DND-41 (cell line): ENCODE measurements around the gene SERINC2.
A peak's percentile ranks its signal among the peaks of the same experiment; 100 is the strongest.
"Not testable (repeated sequence)": the region's sequence is repeated elsewhere in the genome, so short reads cannot be mapped to it uniquely, and the experiment has no call there.

Source experiments
- ATAC-seq: fragments of 200-7000 bp; cut with Tn5 transposase; 3 replicates; pipeline ENCODE4 v1.9.1; 2021; ENCODE audit warnings: low read depth; ENCODE audit not compliant: insufficient read depth
- DNase-seq: peaks from one replicate; pipeline ENCODE4 v3.0.0-alpha.2; 2020
- H2AFZ ChIP-seq: 2 replicates; pipeline ENCODE4 v1.6.0; 2012; ENCODE audit warnings: low read depth, low read length
- H3K27ac ChIP-seq: 2 replicates; pipeline ENCODE4 v1.5.1; 2012; ENCODE audit warnings: low read length, inconsistent platforms
- H3K27me3 ChIP-seq: fragments of 200-600 bp; sonication (generic); 2 replicates; pipeline ENCODE4 v1.6.0; 2012; ENCODE audit warnings: low read length, mild to moderate bottlenecking, inconsistent platforms; ENCODE audit not compliant: insufficient read depth, poor library complexity
- H3K36me3 ChIP-seq: 2 replicates; pipeline ENCODE4 v1.5.1; 2012; ENCODE audit warnings: low read length, inconsistent platforms; ENCODE audit not compliant: insufficient read depth
- H3K4me1 ChIP-seq: 2 replicates; pipeline ENCODE4 v1.5.1; 2012; ENCODE audit warnings: mild to moderate bottlenecking, low read length; ENCODE audit not compliant: insufficient read depth
- H3K4me2 ChIP-seq: 2 replicates; pipeline ENCODE4 v1.6.0; 2012; ENCODE audit warnings: mild to moderate bottlenecking, moderate library complexity, low read length, inconsistent platforms; ENCODE audit not compliant: insufficient read depth
- H3K4me3 ChIP-seq, 2 experiments: fragments of 200-600 bp in 1 of 2; shearing (Covaris generic) in 1 of 2; 2 replicates each; pipeline ENCODE4 v1.5.1; 2012 to 2016; ENCODE audit warnings: inconsistent platforms in 2 of 2, low read length in 2 of 2, mild to moderate bottlenecking in 2 of 2, low read depth in 1 of 2, moderate library complexity in 1 of 2
- H3K79me2 ChIP-seq: 2 replicates; pipeline ENCODE4 v1.6.0; 2012; ENCODE audit warnings: low read length, inconsistent platforms; ENCODE audit not compliant: insufficient read depth
- H3K9ac ChIP-seq: 2 replicates; pipeline ENCODE4 v1.6.0; 2012; ENCODE audit warnings: low read depth, mild to moderate bottlenecking, inconsistent platforms, low read length, moderate library complexity
- H3K9me3 ChIP-seq: 2 replicates; pipeline ENCODE4 v1.5.1; 2012; ENCODE audit warnings: low read length, moderate library complexity, mild to moderate bottlenecking, inconsistent platforms; ENCODE audit not compliant: insufficient read depth, severe bottlenecking
- H4K20me1 ChIP-seq: 2 replicates; pipeline ENCODE4 v1.6.0; 2012; ENCODE audit warnings: low read length; ENCODE audit not compliant: insufficient read depth
- EZH2 ChIP-seq: IDR thresholded peaks from 3 replicates; pipeline ENCODE4 v1.6.1; 2012; ENCODE audit warnings: borderline replicate concordance, low read depth, mild to moderate bottlenecking, moderate library complexity, low read length, inconsistent platforms; ENCODE audit not compliant: severe bottlenecking
- TF ChIP-seq, protein P1 (sequence below): IDR thresholded peaks from 2 replicates; pipeline ENCODE4 v1.5.1; 2012; ENCODE audit warnings: borderline replicate concordance, low read length, moderate library complexity, mild to moderate bottlenecking; ENCODE audit not compliant: poor library complexity, severe bottlenecking; ENCODE audit errors: extremely low read depth

The SERINC2 gene

DNA sequence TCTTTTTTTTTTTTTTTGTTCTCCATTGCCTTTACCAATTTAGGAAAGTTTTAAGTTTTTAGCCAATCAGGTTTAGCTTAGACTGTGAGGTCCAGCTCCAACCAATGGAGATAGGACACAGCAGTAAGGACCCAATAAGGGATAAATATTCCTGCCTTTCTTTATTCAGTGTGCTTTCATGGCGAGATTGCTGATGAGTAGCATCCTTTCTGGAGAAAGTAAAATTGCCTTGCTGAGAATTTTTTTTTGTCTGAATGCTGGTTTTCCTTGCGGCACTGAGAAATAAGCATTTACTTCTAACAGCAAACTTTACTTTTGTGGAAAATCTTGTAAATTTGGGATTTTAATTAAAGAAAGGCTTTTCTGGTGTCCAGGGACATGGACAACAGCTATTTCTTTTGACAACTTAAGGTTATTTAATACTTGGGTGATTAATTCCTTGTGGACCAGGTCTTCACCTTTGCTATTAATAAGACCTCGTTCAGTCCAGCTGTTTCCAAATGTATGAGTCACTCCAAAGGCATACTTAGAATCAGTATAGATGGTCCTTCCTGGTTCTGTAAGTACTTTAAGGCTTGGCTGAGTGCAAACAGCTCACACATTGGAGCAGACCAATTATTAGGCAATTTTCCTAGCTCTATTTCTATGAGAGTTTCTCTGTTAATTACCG, 54.1 kb downstream of the SERINC2 start:
- no peak for DNase-seq
- ATAC-seq = no peak
- Histone ChIP-seq H3K79me2 (no peaks in the 10 kb centered on the region), H4K20me1 (no peaks in the 10 kb centered on the region), H3K9me3 (peaks cover 39% of the 10 kb centered on the region), H3K9ac (no peak overlapping the region), H3K27ac (no peak overlapping the region), H3K27me3 (no peaks in the 10 kb centered on the region), H3K4me1 (peaks cover 15% of the 10 kb centered on the region), H3K36me3 (no peaks in the 10 kb centered on the region), H3K4me3 (no peak overlapping the region), H3K4me2 (no peak overlapping the region), H2AFZ (no peak overlapping the region)
- TF ChIP-seq EZH2 = no peak
- TF ChIP-seq, protein P1, sequence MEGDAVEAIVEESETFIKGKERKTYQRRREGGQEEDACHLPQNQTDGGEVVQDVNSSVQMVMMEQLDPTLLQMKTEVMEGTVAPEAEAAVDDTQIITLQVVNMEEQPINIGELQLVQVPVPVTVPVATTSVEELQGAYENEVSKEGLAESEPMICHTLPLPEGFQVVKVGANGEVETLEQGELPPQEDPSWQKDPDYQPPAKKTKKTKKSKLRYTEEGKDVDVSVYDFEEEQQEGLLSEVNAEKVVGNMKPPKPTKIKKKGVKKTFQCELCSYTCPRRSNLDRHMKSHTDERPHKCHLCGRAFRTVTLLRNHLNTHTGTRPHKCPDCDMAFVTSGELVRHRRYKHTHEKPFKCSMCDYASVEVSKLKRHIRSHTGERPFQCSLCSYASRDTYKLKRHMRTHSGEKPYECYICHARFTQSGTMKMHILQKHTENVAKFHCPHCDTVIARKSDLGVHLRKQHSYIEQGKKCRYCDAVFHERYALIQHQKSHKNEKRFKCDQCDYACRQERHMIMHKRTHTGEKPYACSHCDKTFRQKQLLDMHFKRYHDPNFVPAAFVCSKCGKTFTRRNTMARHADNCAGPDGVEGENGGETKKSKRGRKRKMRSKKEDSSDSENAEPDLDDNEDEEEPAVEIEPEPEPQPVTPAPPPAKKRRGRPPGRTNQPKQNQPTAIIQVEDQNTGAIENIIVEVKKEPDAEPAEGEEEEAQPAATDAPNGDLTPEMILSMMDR = no peak

DNA sequence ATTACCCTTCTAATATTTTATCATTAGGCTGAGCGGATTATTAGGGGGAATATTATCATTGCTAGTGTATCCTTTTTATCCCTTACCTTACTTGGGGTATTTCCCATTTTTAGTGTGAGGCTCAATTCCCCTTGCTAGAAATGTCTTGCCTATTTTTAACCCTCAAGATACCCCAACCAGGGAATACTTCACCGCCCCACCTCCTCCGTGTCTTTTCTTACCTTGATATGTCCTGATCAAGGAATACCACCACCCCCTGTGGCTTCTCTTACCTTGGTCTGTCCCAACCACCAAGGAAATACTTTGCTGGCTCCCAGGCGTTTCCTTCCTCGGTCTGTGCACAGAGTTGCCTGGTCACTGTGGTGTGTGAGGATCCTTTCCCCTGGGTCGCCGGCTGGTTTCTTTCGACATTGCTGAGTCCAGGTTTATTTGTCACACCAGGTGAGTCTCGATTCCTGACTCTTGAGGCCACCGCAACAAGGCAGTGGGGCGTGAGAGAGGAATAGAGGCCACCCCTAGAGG, 57.8 kb downstream of the SERINC2 start:
- Histone ChIP-seq H3K4me3 (no peak overlapping the region), H3K27ac (peak overlapping the region; percentile 62), H2AFZ (no peak overlapping the region), H3K9me3 (peaks cover 20% of the 10 kb centered on the region), H3K36me3 (no peaks in the 10 kb centered on the region), H4K20me1 (no peaks in the 10 kb centered on the region), H3K27me3 (no peaks in the 10 kb centered on the region), H3K79me2 (no peaks in the 10 kb centered on the region), H3K4me1 (peaks cover 27% of the 10 kb centered on the region), H3K9ac (no peak overlapping the region), H3K4me2 (no peak overlapping the region)
- DNase-seq (no peak), ATAC-seq (no peak)
- TF ChIP-seq, protein P1 = no peak
- TF ChIP-seq EZH2 = no peak

DNA sequence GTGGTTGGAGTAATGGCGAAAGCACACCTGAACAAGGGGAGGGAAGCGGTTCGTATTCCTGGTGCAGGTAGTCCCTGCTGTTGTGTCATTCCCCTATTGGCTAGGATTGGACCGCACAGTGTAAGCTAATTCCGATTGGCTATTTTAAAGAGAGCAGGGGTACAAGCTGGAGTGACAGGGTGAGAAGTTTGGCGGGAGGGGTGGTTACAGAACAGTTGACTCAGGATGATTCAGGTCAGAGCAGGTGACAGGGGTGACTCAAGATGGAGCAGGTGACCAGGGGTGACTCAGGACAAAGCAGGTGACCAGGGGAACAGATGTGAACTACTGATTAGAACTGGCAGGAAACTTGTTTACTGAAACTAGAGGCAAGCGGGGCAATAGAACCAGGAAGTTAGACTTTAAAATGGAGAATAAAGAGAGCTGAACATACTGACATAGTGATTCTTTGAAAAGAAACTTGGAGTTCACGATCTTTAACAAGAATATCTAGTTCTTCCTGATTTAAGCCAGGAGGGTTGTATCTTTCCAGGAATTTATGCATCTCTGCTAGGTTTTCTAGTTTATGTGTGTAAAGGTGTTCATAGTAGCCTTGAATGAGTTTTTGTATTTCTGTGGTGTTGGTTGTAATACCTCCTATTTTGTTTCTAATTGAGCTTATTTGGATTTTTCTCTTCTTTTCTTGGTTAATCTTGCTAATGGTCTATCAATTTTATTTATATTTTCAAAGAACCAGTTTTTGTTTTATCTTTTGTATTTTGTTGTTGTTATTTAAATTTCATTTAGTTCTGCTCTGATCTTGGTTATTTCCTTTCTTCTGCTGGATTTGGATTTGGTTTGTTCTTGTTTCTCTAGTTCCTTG, 58.7 kb downstream of the SERINC2 start:
- H3K9ac ChIP-seq, H3K4me3 ChIP-seq, H4K20me1 ChIP-seq, H3K79me2 ChIP-seq, H3K4me2 ChIP-seq, ATAC-seq, H3K27me3 ChIP-seq, DNase-seq, H3K36me3 ChIP-seq: not testable (repeated sequence)
- Histone ChIP-seq H3K4me1 (peaks cover 35% of the 10 kb centered on the region), H2AFZ (0 out of 2 replicates have a peak overlapping the region, but pooled peaks have one; percentile 49), H3K27ac (peak overlapping the region; percentile 62), H3K9me3 (peaks cover 13% of the 10 kb centered on the region)

DNA sequence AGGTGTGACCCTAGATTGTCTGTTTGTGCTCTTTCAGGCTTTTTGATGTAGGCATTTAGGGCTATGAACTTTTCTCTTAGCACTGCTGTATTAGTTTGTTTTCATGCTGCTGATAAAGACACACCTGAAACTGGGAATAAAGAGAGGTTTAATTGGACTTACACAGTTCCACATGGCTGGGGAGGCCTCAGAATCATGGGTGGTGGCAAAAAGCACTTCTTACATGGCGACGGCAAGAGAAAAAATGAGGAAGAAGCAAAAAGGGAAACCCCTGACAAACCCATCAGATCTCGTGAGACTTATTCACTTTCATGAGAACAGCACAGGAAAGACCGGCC, 59.3 kb downstream of the SERINC2 start:
- not testable (repeated sequence) for ATAC-seq

DNA sequence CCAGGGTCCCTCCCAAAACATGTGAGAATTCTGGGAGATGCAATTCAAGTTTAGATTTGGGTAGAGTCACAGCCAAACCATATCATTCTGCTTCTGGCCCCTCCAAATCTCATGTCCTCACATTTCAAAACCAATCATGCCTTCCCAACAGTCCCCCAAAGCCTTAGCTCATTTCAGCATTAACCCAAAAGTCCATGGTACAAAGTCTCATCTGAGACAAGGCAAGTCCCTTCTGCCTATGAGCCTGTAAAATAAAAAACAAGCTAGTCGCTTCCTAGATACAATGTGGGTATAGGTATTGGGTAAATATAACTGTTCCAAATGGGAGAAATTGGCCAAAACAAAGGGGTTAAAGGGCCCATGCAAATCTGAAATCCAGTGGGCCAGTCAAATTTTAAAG, 59.7 kb downstream of the SERINC2 start:
- peaks cover 45% of the 10 kb centered on the region for H3K4me1 ChIP-seq
- not testable (repeated sequence) for ATAC-seq, H3K4me3 ChIP-seq, H3K79me2 ChIP-seq, H2AFZ ChIP-seq, H3K9ac ChIP-seq, H3K9me3 ChIP-seq, DNase-seq, H3K27me3 ChIP-seq, H3K36me3 ChIP-seq, H4K20me1 ChIP-seq, H3K4me2 ChIP-seq
- H3K27ac ChIP-seq = peak overlapping the region; percentile 53

More for the DNA sequence above, 59.3 kb downstream of the SERINC2 start:
- not testable (repeated sequence) for H3K9me3 ChIP-seq, H3K4me3 ChIP-seq, H4K20me1 ChIP-seq, H3K79me2 ChIP-seq, DNase-seq, H3K4me2 ChIP-seq, H3K36me3 ChIP-seq, H3K27me3 ChIP-seq, H2AFZ ChIP-seq, H3K9ac ChIP-seq
- Histone ChIP-seq H3K27ac (peak overlapping the region; percentile 53), H3K4me1 (peaks cover 41% of the 10 kb centered on the region)

DNA sequence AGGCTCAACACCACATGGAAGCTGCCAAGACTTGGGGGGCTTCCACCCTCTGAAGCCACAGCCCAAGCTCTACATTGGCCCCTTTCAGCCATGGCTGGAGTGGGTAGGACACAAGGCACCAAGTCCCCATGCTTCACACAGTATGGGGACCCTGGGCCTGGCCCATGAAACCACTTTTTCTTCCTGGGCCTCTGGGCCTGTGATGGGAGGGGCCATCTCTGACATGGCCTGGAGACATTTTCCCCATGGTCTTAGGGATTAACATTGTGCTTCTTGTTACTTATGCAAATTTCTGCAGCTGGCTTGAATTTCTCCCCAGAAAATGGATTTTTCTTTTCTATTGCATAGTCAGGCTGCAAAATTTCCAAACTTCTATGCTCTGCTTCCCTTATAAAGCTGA, 60.5 kb downstream of the SERINC2 start:
- not testable (repeated sequence) for H3K4me2 ChIP-seq, ATAC-seq, H3K9ac ChIP-seq, H2AFZ ChIP-seq, DNase-seq, H3K36me3 ChIP-seq, H3K27me3 ChIP-seq, H3K4me3 ChIP-seq, H3K9me3 ChIP-seq, H4K20me1 ChIP-seq, H3K79me2 ChIP-seq
- H3K4me1 ChIP-seq = peaks cover 54% of the 10 kb centered on the region
- H3K27ac ChIP-seq = peak overlapping the region; percentile 40
